Activated naive CD8-positive, alpha-beta T cell treated with anti-CD3 and anti-CD28 coated beads, Interleukin-2, amount 10 ng/mL, durations not matched to agents 7 days and 5 days (primary cell): ENCODE measurements around the gene GZMA. TPM values are rescaled to one million over a fixed set of nuclear protein-coding genes. Genes with fewer than 3 reads are reported as not detected.
"Not testable (repeated sequence)": the region's sequence is repeated elsewhere in the genome, so short reads cannot be mapped to it uniquely, and the experiment has no call there.

Source experiments
- ATAC-seq: fragments of 150-1000 bp; cut with Tn5 transposase; one replicate; pipeline ENCODE4 v1.10.0; 2021; ENCODE audit warnings: low read depth, moderate library complexity
- POLR2A ChIA-PET: fragments of 350-600 bp; sonication (Branson Sonifier 250); formaldehyde crosslinking; loops from one replicate; lab custom pipeline; 2021; ENCODE audit warnings: antibody characterized with exemption; lab: Charles Lee
- DNase-seq: peaks from one replicate; pipeline ENCODE4 v3.0.0; 2021
- H3K27ac Mint-ChIP-seq: one replicate; pipeline ENCODE4 v1.8.0; 2022; ENCODE audit warnings: mild to moderate bottlenecking, mixed read lengths
- H3K27me3 Mint-ChIP-seq: one replicate; pipeline ENCODE4 v1.8.0; 2022; ENCODE audit warnings: mild to moderate bottlenecking, moderate library complexity, mixed read lengths
- H3K36me3 Mint-ChIP-seq: one replicate; pipeline ENCODE4 v1.8.0; 2021; ENCODE audit warnings: mild to moderate bottlenecking, mixed read lengths
- H3K4me1 Mint-ChIP-seq: one replicate; pipeline ENCODE4 v1.8.0; 2021; ENCODE audit warnings: mixed read lengths
- H3K4me3 Mint-ChIP-seq: one replicate; pipeline ENCODE4 v1.8.0; 2022; ENCODE audit warnings: mild to moderate bottlenecking, moderate library complexity, mixed read lengths
- H3K9me3 Mint-ChIP-seq: one replicate; pipeline ENCODE4 v1.8.0; 2021; ENCODE audit warnings: mixed read lengths
- total RNA-seq, 2 experiments: library from RNA; stranded (reverse); gene quantifications; one replicate each; pipeline ENCODE4 v1.2.3, GENCODE V29; 2021

The GZMA gene
- total RNA-seq, 2 experiments from 2014 or later = 242 to 250 TPM

- H3K27ac Mint-ChIP-seq, ATAC-seq, DNase-seq, H3K4me3 Mint-ChIP-seq, H3K27me3 Mint-ChIP-seq: not testable (repeated sequence)
- POLR2A ChIA-PET = interaction anchor here (0.9 to 1.2 kb wide), 2 partner anchors 17 to 42 kb away, joined by 3 read pairs; no protein-coding TSS in a partner anchor
- Mint-ChIP-seq H3K4me1 (peaks cover 27% of the 10 kb centered on the region), H3K9me3 (peaks cover 12% of the 10 kb centered on the region), H3K36me3 (peaks cover 59% of the 10 kb centered on the region)
Observed at GRCh38 chr5:55091011-55091410, 11.4 kb upstream of the GZMA start.

GRCh38 chr5:55096182-55096581 lies 6.3 kb upstream of the GZMA start:
- H3K27me3 Mint-ChIP-seq = no peaks in the 10 kb centered on the region
- ATAC-seq (peak; percentile 58), DNase-seq (no peak)
- H3K36me3 Mint-ChIP-seq = peaks cover 80% of the 10 kb centered on the region
- POLR2A ChIA-PET = interaction anchor here (1.1 to 1.6 kb wide), 5 partner anchors 22 to 74 kb away, joined by 3 to 7 read pairs (median 5); no protein-coding TSS in a partner anchor
- peaks cover 71% of the 10 kb centered on the region for H3K4me1 Mint-ChIP-seq
- H3K9me3 Mint-ChIP-seq = peaks cover 38% of the 10 kb centered on the region
- H3K27ac Mint-ChIP-seq = peak overlapping the region; percentile 87
- peak overlapping the region; percentile 57 for H3K4me3 Mint-ChIP-seq

GRCh38 chr5:55096861-55097260 lies 5.6 kb upstream of the GZMA start:
- Mint-ChIP-seq H3K36me3 (peaks cover 76% of the 10 kb centered on the region), H3K27ac (peak overlapping the region; percentile 87), H3K9me3 (peaks cover 36% of the 10 kb centered on the region), H3K27me3 (no peaks in the 10 kb centered on the region), H3K4me1 (peaks cover 75% of the 10 kb centered on the region), H3K4me3 (peak overlapping the region; percentile 58)
- DNase-seq (peak; percentile 50), ATAC-seq (peak; percentile 69)
- POLR2A ChIA-PET = interaction anchor here (1.1 to 1.5 kb wide), 4 partner anchors 23 to 75 kb away, joined by 4 to 7 read pairs (median 5); no protein-coding TSS in a partner anchor

GRCh38 chr5:55101148-55101547 lies 1.3 kb upstream of the GZMA start:
- Mint-ChIP-seq H3K27ac (peak overlapping the region; percentile 92), H3K36me3 (peaks cover 60% of the 10 kb centered on the region), H3K4me3 (peak overlapping the region; percentile 80), H3K4me1 (peaks cover 73% of the 10 kb centered on the region), H3K9me3 (peaks cover 29% of the 10 kb centered on the region)
- ATAC-seq, DNase-seq, H3K27me3 Mint-ChIP-seq: not testable (repeated sequence)
- POLR2A ChIA-PET = interaction anchor here (1.0 to 2.8 kb wide), 8 partner anchors 27 to 195 kb away, joined by 3 to 27 read pairs (median 4); partner anchors contain the start of gene GZMK

GRCh38 chr5:55101556-55102276 lies 730 bp upstream of the GZMA start:
- peaks cover 28% of the 10 kb centered on the region for H3K9me3 Mint-ChIP-seq
- peaks cover 73% of the 10 kb centered on the region for H3K4me1 Mint-ChIP-seq
- peak overlapping the region; percentile 80 for H3K4me3 Mint-ChIP-seq
- DNase-seq = peak; percentile 55
- peak overlapping the region; percentile 92 for H3K27ac Mint-ChIP-seq
- peaks cover 61% of the 10 kb centered on the region for H3K36me3 Mint-ChIP-seq
- POLR2A ChIA-PET = interaction anchor here (0.6 to 2.8 kb wide), 11 partner anchors 28 to 195 kb away, joined by 3 to 27 read pairs (median 4); partner anchors contain the start of gene GZMK
- peak; percentile 69 for ATAC-seq
- no peaks in the 10 kb centered on the region for H3K27me3 Mint-ChIP-seq

- peaks cover 58% of the 10 kb centered on the region for H3K4me1 Mint-ChIP-seq
- H3K9me3 Mint-ChIP-seq = peaks cover 12% of the 10 kb centered on the region
- H3K36me3 Mint-ChIP-seq = peaks cover 62% of the 10 kb centered on the region
- H3K27ac Mint-ChIP-seq = peak overlapping the region; percentile 88
- ATAC-seq (peak; percentile 32), DNase-seq (no peak)
- POLR2A ChIA-PET = interaction anchor here (0.6 to 2.8 kb wide), 11 partner anchors 9 to 71 kb away, joined by 3 to 27 read pairs (median 5); no protein-coding TSS in a partner anchor
- peak overlapping the region; percentile 80 for H3K4me3 Mint-ChIP-seq
- no peaks in the 10 kb centered on the region for H3K27me3 Mint-ChIP-seq
Observed at GRCh38 chr5:55104036-55104772, 1.8 kb downstream of the GZMA start.

- no peak for ATAC-seq
- Mint-ChIP-seq H3K27ac (peak overlapping the region; percentile 88), H3K4me1 (peaks cover 56% of the 10 kb centered on the region), H3K27me3 (no peaks in the 10 kb centered on the region), H3K4me3 (peak overlapping the region; percentile 80), H3K36me3 (peaks cover 60% of the 10 kb centered on the region), H3K9me3 (peaks cover 7% of the 10 kb centered on the region)
- DNase-seq = no peak
- POLR2A ChIA-PET = interaction anchor here (0.6 to 2.5 kb wide), 8 partner anchors 12 to 161 kb away, joined by 3 to 14 read pairs (median 4); no protein-coding TSS in a partner anchor
Observed at GRCh38 chr5:55104946-55105701, 2.7 kb downstream of the GZMA start.

- ATAC-seq, H3K9me3 Mint-ChIP-seq, DNase-seq, H3K27ac Mint-ChIP-seq, H3K27me3 Mint-ChIP-seq: not testable (repeated sequence)
- Mint-ChIP-seq H3K4me3 (peak overlapping the region; percentile 45), H3K4me1 (peaks cover 49% of the 10 kb centered on the region), H3K36me3 (peaks cover 58% of the 10 kb centered on the region)
- POLR2A ChIA-PET = interaction anchor here (2.0 to 2.5 kb wide), 2 partner anchors 28 to 44 kb away, joined by 6 to 14 read pairs; no protein-coding TSS in a partner anchor
Observed at GRCh38 chr5:55105976-55106375, 3.5 kb downstream of the GZMA start.

GRCh38 chr5:55108661-55109060 lies 6.2 kb downstream of the GZMA start:
- Mint-ChIP-seq H3K4me3 (peak overlapping the region; percentile 13), H3K27ac (no peak overlapping the region), H3K27me3 (no peaks in the 10 kb centered on the region), H3K9me3 (no peaks in the 10 kb centered on the region), H3K4me1 (peaks cover 49% of the 10 kb centered on the region), H3K36me3 (peaks cover 67% of the 10 kb centered on the region)
- POLR2A ChIA-PET = interaction anchor here (1.1 kb wide), 1 partner anchor 9 kb away, joined by 3 read pairs; no protein-coding TSS in a partner anchor
- ATAC-seq = no peak
- DNase-seq = no peak

- POLR2A ChIA-PET = no interaction called here
- H3K27me3 Mint-ChIP-seq = no peaks in the 10 kb centered on the region
- no peaks in the 10 kb centered on the region for H3K9me3 Mint-ChIP-seq
- DNase-seq = no peak
- no peak overlapping the region for H3K27ac Mint-ChIP-seq
- no peak for ATAC-seq
- peaks cover 42% of the 10 kb centered on the region for H3K4me1 Mint-ChIP-seq
- H3K4me3 Mint-ChIP-seq = no peak overlapping the region
- peaks cover 62% of the 10 kb centered on the region for H3K36me3 Mint-ChIP-seq
Observed at GRCh38 chr5:55110217-55110616, 7.8 kb downstream of the GZMA start.

GRCh38 chr5:55113327-55113726 lies 10.9 kb downstream of the GZMA start:
- ATAC-seq (peak; percentile 88), DNase-seq (no peak)
- Mint-ChIP-seq H3K27ac (peak overlapping the region; percentile 61), H3K9me3 (no peaks in the 10 kb centered on the region), H3K27me3 (no peaks in the 10 kb centered on the region), H3K4me1 (peaks cover 24% of the 10 kb centered on the region), H3K4me3 (peak overlapping the region; percentile 1), H3K36me3 (peaks cover 43% of the 10 kb centered on the region)
- POLR2A ChIA-PET = no interaction called here

GRCh38 chr5:55114061-55114460 lies 11.6 kb downstream of the GZMA start:
- Mint-ChIP-seq H3K4me3 (no peak overlapping the region), H3K36me3 (peaks cover 37% of the 10 kb centered on the region), H3K4me1 (peaks cover 26% of the 10 kb centered on the region), H3K27me3 (no peaks in the 10 kb centered on the region), H3K27ac (peak overlapping the region; percentile 61), H3K9me3 (peaks cover 2% of the 10 kb centered on the region)
- DNase-seq (no peak), ATAC-seq (peak; percentile 5)
- POLR2A ChIA-PET = no interaction called here
